ENCODE measurements around the gene FRYL. TPM values are rescaled to one million over a fixed set of nuclear protein-coding genes. Genes with fewer than 3 reads are reported as not detected.

Gene FRYL
- total RNA-seq, 4 donors from 2014 or later, result 62.5 to 119 (median 98.8) TPM

- intact Hi-C loops (cut with DNase I; ENCODE audit: low total_unique reads), result no loop called here
- Histone ChIP-seq H3K4me1 (no peaks in the 10 kb centered on the region), H3K4me3 (no peak overlapping the region), H3K36me3 (no peaks in the 10 kb centered on the region), H3K27me3 (no peaks in the 10 kb centered on the region), H3K27ac (no peak overlapping the region), H3K9me3 (no peaks in the 10 kb centered on the region)
- TF ChIP-seq POLR2A (IDR thresholded peaks at IDR 0.05), result no peak
- no peak for TF ChIP-seq CTCF (IDR thresholded peaks at IDR 0.05)
- DNase-seq, result no peak
Observed at GRCh38 chr4:48542888-48543287, 237.2 kb downstream of the FRYL start.

- no peaks in the 10 kb centered on the region for H3K4me1 ChIP-seq
- H3K9me3 ChIP-seq, result no peaks in the 10 kb centered on the region
- intact Hi-C loops (cut with DNase I; ENCODE audit: low total_unique reads), result no loop called here
- H3K4me3 ChIP-seq, result no peak overlapping the region
- no peaks in the 10 kb centered on the region for H3K36me3 ChIP-seq
- H3K27ac ChIP-seq, result no peak overlapping the region
- H3K27me3 ChIP-seq, result no peaks in the 10 kb centered on the region
- TF ChIP-seq CTCF (IDR thresholded peaks at IDR 0.05), result no peak
- TF ChIP-seq POLR2A (IDR thresholded peaks at IDR 0.05), result no peak
- no peak for DNase-seq
Observed at GRCh38 chr4:48539597-48539996, 240.5 kb downstream of the FRYL start.

GRCh38 chr4:48538358-48538757 is 241.7 kb downstream of the FRYL start:
- H3K9me3 ChIP-seq, result no peaks in the 10 kb centered on the region
- intact Hi-C loops (cut with DNase I; ENCODE audit: low total_unique reads), result no loop called here
- no peaks in the 10 kb centered on the region for H3K36me3 ChIP-seq

DNA sequence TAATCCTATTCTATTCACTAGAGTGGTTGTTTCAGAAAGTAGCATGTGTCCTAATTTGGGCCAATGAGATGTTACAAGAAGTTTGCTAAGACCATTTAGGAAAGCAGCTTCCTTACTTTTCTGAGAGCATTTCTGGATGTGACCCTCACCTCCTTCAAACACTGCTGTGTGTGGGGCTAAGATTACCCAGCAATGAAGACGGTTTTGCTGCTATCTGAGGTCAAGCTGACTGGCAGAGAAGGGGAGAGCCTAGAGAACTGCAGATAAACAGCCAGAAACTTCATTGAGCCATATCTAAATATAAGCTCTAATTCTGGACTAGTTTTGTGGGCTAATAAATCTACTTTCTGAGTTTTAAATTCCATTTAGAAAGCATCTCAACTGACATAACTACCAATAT is 253.7 kb downstream of the FRYL start:
- Histone ChIP-seq H3K9me3 (no peaks in the 10 kb centered on the region), H3K36me3 (no peaks in the 10 kb centered on the region), H3K27ac (no peak overlapping the region), H3K27me3 (no peaks in the 10 kb centered on the region), H3K4me3 (no peak overlapping the region), H3K4me1 (no peaks in the 10 kb centered on the region)
- DNase-seq, result no peak
- intact Hi-C loops (cut with DNase I; ENCODE audit: low total_unique reads), result no loop called here
- TF ChIP-seq CTCF (IDR thresholded peaks at IDR 0.05), result no peak
- TF ChIP-seq POLR2A (IDR thresholded peaks at IDR 0.05), result no peak

More at GRCh38 chr4:48538358-48538757, 241.7 kb downstream of the FRYL start:
- Histone ChIP-seq H3K4me3 (no peak overlapping the region), H3K27me3 (no peaks in the 10 kb centered on the region), H3K27ac (no peak overlapping the region), H3K4me1 (no peaks in the 10 kb centered on the region)
- DNase-seq, result no peak
- no peak for TF ChIP-seq CTCF (IDR thresholded peaks at IDR 0.05)
- TF ChIP-seq POLR2A (IDR thresholded peaks at IDR 0.05), result no peak

DNA sequence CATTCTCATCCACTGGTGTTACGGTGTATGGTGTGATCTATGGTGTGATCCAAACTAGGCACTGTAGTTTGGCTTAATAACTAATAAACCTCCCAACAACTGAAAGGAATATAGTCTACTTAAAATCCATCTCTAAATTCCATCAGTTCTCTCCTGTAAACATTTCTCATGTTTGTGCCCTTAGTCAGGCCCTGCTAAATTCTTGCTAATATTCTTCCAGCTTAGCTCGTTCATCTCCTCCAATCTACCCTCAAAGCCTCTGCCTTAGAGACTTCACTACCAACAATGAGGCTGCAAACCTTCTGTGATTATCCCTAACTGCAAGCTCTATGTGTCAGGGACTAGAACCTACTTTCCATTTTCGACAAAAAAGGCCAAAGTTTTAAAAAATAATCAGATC is 261.9 kb downstream of the FRYL start:
- no peaks in the 10 kb centered on the region for H3K4me1 ChIP-seq
- no peaks in the 10 kb centered on the region for H3K36me3 ChIP-seq
- DNase-seq, result no peak
- intact Hi-C loops (cut with DNase I; ENCODE audit: low total_unique reads), result no loop called here
- no peaks in the 10 kb centered on the region for H3K9me3 ChIP-seq
- no peak overlapping the region for H3K27ac ChIP-seq
- TF ChIP-seq POLR2A (IDR thresholded peaks at IDR 0.05) (no peak), CTCF (IDR thresholded peaks at IDR 0.05) (no peak)
- no peaks in the 10 kb centered on the region for H3K27me3 ChIP-seq
- H3K4me3 ChIP-seq, result no peak overlapping the region

All from uterus (tissue), 4 donors.